ENCODE data around the gene GABRG3. TPM values are rescaled to one million over a fixed set of nuclear protein-coding genes. Genes with fewer than 3 reads are reported as not detected.

Gene GABRG3
- total and polyA plus RNA-seq, 10 of the 15 experiments (the other 5 are each of a cell fraction or from before 2014, with no cell fraction given) = 0.15 TPM; not detected in 9

- Histone ChIP-seq H3K4me2 (ENCODE audit: control insufficient read depth, insufficient read depth) (no peak overlapping the region), H3K9ac (ENCODE audit: control insufficient read depth, insufficient read depth, low read length) (no peak overlapping the region), H3K27me3 (replicated peaks in 1 of 2; ENCODE audit: control insufficient read depth in 2 of 2, insufficient read depth in 2 of 2, low read length in 1 of 2) (no peaks in the 10 kb centered on the region), H3K4me3 (no peak overlapping the region), H2AFZ (ENCODE audit: control insufficient read depth, low read depth, low read length) (no peak overlapping the region), H3K4me1 (ENCODE audit: control insufficient read depth, insufficient read depth, low read length) (no peaks in the 10 kb centered on the region), H3K9me3 (replicated peaks; ENCODE audit: control insufficient read depth, insufficient read depth, low read length) (no peaks in the 10 kb centered on the region; the same call in 2 of the 3 replicates), H3K27ac (ENCODE audit: control insufficient read depth, insufficient read depth) (no peak overlapping the region), H4K20me1 (ENCODE audit: control insufficient read depth, insufficient read depth) (no peaks in the 10 kb centered on the region), H3K79me2 (ENCODE audit: control insufficient read depth, insufficient read depth, low read length) (no peaks in the 10 kb centered on the region), H3K36me3 (ENCODE audit: control insufficient read depth in 2 of 2, insufficient read depth in 2 of 2, low read length in 1 of 2) (no peaks in the 10 kb centered on the region)
- FAIRE-seq (no peak), DNase-seq (ENCODE audit: low read depth, low spot score) (no peak), ATAC-seq (no peak)
- no peak for TF ChIP-seq PRDM15 (CRISPR knock-in tag; IDR thresholded peaks at IDR 0.05)
- no peak for TF ChIP-seq RUNX3 (IDR thresholded peaks at IDR 0.05; ENCODE audit: low read length)
- TF ChIP-seq POLR2AphosphoS5 (IDR thresholded peaks at IDR 0.05; ENCODE audit: low read length) = no peak
- TF ChIP-seq PML (IDR thresholded peaks at IDR 0.05; ENCODE audit: low read length) = no peak
- TF ChIP-seq RBBP5 (conservative IDR thresholded peaks at IDR 0.05) = no peak
- no peak for TF ChIP-seq BHLHE40 (IDR thresholded peaks at IDR 0.05; ENCODE audit: borderline replicate concordance in 1 of 2, low read depth in 2 of 2, low read length in 1 of 2)
- TF ChIP-seq TCF7 (IDR thresholded peaks at IDR 0.05; ENCODE audit: borderline replicate concordance) = no peak
- TF ChIP-seq PKNOX1 (IDR thresholded peaks at IDR 0.05) = no peak
- no peak for TF ChIP-seq ZNF384 (IDR thresholded peaks at IDR 0.05; ENCODE audit: borderline replicate concordance, low read depth, low read length)
- TF ChIP-seq ZBTB40 (IDR thresholded peaks at IDR 0.05; ENCODE audit: borderline replicate concordance) = no peak
- POLR2A ChIA-PET = no interaction called here
- RAD21 ChIA-PET (ENCODE audit: unreplicated experiment) = no interaction called here
- SMC1A ChIA-PET (ENCODE audit: uncharacterized antibody, unreplicated experiment) = no interaction called here
- BruUV-seq (replicated peaks) = no TSS peak
- intact Hi-C loops (cut with micrococcal nuclease; ENCODE audit: unreplicated experiment) (no loop called here), in situ Hi-C loops (cut with MboI) (no loop called here)
- 22% methylated on average over 13 of the region's 13 CpGs for WGBS (ENCODE audit: insufficient coverage, insufficient replicate concordance, low lambda C conversion rate, missing lambda C conversion rate)
- CTCF ChIA-PET = no interaction called here
Observed at GRCh38 chr15:27182561-27183110, 211.7 kb downstream of the GABRG3 start.
